HG02852 (cell line): ENCODE results near the gene DAAM2.

Source experiments
- ATAC-seq: cut with Tn5 transposase; IDR thresholded peaks from one replicate; pipeline ENCODE4 v1.9.1; 2021; ENCODE audit warnings: mild to moderate bottlenecking, moderate library complexity; ENCODE audit not compliant: unreplicated experiment

The DAAM2 gene

DNA sequence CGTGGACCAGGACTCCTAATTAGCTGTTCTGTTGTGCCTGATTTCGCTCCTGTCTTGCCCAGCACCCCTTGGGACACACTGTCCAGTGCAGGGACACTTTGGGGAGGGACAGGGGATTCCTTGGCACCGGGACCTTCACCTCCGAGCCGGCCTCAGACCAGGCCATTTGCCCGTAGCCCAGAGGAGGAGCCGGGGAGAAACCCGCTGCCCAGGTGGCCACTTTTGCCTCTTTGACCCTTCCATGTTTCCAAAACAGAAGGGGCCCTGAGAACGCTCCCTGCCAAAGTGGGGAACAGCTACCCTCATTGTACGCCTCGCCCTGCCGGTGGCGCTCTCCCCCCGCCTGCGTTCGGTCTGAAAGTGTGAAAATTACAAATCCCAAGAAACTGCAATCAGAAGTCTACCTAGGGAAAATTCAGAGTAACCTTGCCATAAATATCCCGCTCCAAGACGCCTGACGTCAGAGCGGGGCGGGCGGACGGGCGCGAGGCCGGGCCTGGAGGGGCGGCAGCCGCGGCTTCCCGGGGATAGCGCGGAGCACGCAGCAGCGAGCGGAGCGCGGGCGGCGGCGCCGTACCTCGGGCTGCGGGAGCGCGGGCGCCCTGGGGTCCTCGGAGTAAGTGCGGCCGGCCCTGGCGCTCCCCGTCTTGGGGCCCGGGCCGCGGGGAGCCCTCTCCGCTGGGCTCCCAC, at the start of gene DAAM2:
Gene DAAM2 (plus strand): TSS at position 527 of the 690 bp plus-strand sequence. CDS start 63,927 bp downstream, outside the sequence.
- ATAC-seq: no peak

DNA sequence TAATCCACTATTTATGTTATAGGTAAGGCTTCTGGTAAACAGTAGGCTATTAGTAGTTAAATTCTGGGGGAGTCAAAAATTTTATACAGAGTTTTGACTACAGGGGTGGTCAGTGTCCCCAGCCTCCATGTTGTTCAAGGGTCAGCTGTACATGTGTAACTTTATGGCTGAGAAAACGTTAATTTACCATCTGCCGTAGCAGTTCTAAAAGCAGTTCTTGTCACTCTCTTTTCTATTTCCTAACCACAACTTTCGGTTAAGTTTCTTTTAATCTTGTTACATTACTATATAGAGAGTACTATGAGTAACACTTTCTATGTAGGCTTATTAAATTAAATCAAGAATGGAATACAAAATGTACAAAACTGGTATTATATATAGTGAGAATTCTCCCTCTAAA, 45.4 kb upstream of the DAAM2 start:
- no peak for ATAC-seq

DNA sequence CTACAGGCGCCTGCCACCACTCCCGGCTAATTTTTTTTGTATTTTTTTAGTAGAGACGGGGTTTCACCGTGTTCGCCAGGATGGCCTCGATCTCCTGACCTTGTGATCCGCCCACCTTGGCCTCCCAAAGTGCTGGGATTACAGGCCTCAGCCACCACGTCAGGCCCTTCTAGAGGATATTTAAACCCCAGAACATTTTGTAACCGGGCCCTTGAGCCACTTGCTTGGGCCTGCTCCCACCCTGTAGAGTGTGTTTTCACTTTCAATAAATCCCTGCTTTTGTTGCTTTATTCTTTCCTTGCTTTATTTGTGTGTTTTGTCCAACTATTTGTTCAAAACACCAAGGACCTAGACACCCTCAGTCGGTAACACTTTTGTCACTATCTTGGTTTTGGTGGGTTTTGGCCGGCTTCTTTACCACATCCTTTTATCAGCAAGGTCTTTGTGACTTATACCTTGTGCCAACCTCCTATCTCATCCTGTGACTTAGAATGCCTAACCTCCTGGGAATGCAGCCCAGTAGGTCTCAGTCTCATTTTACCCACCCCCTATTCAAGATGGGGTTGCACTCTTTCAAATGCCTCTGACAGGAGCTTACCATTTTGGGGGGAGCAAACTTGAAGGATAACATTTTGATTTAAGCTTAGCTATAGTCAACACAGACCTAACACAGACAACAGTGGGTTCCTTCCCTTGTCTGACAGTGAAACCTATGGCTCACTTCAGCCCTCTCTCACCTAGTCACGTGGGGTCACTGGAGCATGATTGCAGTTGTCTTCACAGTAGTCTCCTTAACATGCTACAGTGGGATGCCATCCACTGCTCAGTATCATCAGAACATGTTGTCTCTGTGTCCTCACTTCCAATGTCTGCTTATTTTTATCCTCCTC, 39.1 kb upstream of the DAAM2 start:
- no peak for ATAC-seq

DNA sequence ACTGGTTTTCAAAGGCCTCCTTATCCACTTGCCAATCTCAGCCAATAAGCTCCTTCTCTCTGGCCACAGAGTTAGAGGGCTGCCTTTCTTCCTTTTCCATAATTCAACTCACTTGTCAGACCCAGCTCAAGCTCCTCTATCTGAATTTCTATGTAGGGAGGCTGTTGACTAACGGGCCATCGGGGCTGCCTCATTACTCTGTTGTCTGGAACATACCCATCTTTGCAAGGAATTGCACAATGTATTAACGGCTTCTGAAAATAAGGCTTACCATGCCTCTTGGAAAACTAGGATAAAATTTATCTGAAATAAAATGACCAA, 38.5 kb upstream of the DAAM2 start:
- no peak for ATAC-seq

DNA sequence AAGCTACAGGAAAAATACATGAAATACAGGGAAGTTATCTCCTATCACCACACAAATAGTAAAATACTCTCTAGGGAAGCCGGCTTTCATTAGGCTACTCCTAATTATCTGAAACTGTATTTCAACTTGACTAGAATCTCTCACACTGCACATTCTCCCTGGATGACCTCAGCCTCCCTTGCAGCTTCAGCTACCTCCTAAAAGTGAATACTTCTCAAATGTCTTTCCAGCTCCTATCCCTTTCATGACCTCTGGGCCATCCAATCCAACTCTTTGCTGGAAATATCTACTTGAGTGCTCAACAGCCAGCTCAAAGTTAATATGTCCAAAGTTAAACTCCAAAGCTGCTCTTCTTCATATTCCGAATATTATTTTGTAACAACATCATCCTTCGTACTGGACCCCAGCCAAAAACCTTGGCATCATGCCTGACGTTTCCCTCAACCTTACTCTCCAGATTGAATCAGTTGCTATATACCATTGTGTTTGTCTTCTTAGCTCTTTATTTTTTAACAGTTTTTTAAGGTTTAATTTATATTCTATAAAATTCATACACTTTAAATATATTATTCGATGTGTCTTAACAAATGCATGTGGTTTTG, 37.6 kb upstream of the DAAM2 start:
- no peak for ATAC-seq

DNA sequence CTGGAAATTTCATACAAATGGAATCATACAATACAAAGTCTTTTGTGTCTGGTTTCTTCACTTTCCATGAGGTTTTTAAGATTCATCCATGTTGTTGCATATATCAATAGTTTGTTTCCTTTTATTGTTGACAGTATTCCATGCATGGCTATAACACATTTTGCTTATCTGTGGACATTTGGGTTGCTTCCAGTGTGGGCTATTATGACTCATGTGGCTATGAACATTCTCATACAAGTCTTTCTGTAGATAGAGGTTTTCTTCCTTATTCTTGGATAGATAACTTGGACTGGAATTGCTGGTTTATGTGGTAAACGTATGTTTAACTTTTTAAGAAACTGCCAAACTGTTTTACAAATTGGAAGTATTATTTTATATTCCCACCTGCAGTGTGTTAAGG, 36.9 kb upstream of the DAAM2 start:
- ATAC-seq: no peak

DNA sequence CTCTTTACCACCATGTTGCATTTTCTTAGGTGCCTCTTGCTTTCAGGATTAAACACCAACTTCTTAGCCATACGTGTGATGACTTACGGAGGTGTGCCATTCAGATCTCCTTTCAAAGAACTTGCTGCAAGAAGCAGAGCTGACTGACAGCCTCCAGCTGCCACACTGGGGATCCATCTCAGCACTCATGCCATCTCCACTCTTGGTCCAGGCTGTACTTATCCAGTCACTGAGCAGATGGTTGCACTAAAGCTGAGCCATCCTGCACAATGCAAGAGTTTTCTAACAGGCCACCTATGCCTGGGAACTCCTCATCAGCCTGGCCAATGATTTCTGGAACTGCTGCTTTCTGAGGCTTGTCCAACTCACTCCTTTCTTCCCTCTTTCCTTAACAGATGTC, 35.6 kb upstream of the DAAM2 start:
- no peak for ATAC-seq

DNA sequence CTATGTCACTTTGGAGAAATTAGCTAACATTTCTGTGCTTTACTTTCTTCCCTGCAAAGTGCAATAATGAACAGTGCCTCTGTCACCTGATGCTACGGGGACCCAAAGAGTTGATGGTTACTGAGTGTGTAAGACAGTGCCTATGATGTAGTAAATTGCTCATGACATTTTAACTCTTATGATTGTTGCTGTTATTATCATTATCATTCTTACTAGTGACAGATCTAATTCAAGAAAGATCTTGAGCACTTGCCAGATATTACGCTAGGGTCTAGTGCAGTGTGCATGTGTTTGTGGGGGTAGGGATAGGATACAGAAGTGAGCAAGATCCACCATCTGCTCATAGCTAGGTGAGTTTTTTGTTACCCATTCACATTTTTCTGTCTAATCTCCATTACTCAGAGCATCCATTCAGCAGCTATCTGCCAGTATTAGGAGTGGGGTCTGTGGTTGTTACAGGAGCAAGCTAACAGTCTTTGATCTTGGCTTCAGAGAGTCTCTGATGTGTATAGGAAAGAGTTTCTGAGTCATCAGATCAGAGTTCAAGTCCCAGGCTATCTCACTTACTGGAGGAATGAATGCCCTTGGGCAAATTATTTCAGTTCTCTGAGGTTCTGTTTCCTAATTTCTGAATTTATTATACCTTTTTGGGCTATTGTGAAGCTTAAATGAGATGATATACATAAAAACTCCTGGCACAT, 33.1 kb upstream of the DAAM2 start:
- no peak for ATAC-seq

DNA sequence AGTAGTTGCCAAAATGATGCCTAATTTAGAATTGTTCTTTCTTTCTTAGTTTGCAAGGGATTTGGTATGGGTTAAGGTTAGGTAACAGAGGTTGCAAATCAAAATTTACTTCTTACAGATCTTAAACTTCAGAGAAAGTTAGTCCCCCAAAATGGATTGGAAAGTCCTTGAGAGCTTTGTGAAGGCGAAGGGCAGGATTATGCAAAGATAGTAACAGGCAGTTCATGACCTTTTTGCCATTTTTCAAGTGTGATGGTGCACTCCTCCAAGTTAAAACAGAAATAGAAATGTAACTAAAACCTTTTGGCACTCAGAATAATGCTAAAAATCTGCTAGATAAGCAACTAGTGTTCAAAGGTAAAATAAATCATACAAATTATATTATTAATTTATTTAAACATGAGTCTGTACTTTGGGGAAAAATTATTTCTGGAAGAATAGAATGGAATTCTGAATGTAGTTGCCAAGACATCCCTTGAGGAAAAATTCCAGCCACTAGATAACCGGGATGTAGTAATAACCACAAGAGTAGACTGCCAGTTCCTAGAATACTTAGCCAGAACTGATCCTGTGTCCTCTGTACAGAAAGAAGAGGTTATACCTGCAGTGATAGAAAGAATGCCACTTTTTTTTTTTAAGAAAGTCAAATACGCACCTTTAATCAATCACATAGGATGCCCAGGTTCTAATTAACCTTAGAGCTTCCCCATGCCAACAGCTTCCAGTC, 31.8 kb upstream of the DAAM2 start:
- no peak for ATAC-seq

DNA sequence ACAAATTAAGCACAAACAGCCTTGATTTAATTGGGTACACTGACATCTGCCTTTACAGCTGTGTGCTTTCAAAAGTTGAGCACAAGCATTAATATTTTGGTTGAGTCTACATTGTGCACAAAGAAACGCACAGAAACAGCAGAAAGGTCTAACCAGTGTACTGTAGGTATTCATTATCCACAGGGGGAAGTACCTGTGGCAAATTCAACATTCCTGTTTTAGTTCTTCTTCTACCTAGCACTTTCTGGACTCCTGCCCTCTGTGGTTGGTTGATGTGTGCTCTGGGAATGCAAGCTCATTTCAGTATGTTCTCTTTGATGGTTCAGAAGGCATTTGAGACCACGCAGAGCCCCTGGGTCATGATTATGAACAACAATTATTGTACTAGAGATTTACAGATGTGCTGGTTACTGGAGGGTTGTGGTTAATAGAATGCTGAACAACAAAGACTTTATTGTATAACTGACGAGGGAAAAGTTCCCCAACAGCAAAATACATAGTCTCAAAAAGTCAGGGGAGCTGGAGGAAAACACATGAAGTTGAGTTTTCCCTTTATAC, 26.6 kb upstream of the DAAM2 start:
- ATAC-seq: no peak

DNA sequence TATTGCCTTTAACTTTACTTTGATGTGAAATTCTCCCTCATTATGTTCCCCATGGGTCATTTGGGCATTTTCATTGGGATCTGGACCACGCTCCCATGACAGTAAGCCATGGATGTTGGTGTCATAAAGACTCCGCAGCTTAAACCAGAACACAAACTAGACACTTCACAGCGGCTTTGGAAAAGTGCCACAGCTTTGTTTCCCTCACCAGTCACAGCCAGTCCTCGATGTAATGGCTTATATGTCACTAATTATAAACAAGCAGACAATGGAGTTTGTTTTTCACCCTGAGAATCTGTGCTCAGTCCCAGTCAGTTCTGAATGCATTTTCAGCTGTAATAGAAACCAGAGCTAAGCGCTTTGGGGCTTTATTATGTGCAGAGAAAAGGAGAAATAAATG, 23.2 kb upstream of the DAAM2 start:
- ATAC-seq: no peak

DNA sequence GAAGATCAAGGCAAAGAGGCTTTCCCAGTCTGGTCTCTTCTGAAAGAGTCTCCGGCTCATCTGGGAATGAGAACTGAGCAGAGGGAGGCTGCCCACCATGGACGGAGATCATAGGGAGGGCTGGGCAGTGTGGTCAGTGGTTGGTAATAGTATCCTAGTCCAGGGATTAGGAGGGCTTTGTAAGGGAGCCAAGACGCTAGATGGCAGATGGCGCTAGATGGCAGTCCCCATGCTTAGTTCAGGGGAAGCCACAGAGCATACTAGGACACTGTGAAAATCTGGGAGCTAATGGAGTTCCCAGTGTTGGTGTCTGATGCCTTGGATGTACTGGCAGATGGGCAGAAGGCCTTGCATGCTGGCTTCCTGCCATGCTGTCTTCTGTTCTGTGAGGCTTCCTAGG, 21.7 kb upstream of the DAAM2 start:
- ATAC-seq: no peak

DNA sequence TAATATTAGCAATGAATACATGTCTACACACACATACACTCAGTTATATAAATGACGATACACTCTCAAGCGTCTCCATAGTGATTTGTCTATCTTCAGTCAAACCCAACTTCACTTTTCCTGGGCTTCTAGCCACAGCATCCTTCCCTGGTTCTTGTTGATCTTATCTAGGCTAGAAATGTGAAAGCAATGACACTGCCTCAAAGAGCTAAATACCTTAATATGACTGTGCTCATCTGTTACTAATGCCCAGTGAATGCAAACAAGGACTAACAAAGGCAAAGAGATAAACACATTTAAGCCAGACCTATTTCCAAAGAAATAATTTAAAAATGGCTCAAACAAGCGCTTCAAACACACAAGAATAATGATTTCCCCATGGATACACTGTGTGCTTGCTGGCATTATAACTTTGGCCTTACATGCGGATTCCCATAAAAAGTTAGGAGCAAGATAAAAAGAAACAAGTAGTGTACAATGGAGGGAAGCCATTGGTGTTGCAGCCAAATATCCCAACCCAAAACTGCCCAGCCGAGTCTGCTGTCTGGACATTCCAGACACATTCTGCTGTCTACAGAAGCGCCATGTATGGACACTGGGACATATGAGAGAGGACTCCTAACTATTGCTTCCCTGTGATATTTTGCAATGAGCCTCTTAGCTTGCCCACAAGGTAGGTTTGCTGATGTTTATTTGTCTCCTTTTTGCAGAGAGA, 19.5 kb upstream of the DAAM2 start:
- no peak for ATAC-seq

DNA sequence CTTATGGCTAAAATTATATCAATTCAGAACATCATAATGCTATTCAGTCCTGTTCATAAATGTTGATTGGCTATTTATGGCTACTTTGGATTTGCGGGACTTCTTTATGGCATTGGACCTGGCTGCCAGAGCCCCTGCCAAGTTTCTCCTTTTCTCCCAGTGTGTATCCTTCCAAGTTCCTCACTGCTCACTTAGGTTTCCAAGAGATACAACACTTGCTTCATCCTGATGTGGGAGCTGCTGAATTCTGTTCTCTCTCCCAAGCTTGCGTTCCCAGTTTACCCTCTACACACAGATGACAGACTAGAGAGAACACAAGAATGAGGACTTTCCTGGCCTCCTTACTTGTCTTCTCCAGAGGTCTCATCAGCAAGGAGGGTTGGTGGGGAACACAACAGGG, 18.4 kb upstream of the DAAM2 start:
- ATAC-seq: no peak

DNA sequence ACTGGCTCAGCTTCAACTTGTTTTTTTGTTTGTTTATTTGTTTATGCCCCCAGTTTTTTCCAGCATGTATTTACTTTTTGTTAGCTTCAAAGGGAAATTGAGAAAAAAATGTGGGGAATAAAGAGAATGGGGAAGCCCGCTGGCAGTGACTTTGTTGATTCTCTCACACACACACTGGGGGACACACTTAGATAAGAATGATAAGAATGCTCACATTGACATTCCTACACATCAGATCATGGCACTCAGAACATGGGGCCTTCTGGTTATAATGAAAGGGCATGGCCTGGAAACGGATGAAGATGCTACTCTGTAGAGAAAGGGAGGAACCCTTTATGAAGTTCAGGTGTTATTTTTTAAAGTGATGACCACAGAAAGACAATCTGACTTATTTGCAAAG, 15.6 kb upstream of the DAAM2 start:
- ATAC-seq: no peak

DNA sequence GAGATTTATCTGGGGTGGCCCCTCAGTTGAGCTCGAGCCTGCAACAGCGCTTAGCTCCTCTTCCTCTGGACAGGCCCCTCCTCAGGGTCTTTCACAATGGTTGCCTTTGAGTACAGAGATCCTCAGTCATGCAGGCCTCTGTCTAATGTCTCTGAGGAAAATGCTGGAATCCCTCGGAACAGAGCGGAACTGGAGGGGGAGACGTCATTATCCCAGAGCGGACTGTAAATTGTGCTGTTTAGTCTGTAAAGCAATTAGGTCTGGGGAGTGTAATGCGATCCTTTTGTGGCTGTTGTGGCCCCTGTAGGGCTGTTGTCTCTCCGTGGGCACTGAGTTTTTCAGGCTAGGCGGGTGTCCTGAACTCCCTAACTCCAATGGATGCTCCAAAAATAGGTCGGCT, 15.0 kb upstream of the DAAM2 start:
- no peak for ATAC-seq

DNA sequence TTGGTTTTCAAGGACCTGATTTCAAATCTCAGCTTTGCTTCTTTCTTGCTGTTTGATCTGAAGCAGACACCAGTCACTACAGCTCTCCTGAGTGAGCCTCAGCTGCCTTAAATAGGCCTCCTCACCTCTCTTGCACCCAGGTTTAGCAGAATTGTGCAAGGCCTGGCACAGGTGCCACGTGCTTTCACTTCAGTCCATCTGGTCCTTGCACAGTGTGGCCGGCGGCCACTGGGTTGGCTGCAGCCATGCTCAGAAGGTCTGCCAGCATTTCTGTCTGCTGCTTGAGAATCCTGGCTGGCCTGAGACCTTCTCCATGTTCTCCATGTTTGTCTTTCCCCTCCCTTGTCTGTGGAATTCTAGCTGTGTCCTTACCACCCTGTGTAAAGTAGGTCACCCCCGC, 14.5 kb upstream of the DAAM2 start:
- no peak for ATAC-seq

DNA sequence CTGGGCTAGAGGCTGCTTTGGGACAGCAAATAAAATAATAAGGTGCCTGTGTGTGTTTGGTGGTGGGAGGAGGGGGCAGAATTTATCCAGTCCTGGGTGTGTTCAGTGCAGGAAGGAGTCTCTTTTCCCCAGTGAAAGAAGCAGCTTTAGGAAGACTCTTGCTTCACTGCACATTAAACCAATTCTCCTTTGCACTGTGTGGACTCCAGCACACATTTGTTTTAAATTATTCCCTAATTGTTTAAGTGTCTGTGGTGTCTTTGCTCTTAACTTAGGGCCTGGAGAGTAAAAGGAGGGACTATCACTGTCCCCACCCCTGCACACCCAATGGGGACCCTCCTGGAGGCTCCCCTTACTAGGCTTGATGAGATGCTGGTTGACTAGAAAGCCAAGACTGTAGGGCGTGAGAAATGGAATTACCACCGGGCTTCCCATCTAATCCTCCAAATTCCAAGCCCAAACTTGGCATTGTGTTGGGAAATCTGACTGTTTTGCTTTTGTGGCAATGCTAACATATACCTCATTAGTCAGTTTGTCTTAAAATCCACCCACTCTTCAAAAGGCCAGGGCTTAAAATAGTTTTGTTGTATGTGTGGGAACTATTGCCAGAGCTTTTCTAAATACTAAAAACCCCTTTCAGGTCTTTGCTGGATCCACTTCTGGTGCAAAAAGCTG, 13.5 kb upstream of the DAAM2 start:
- ATAC-seq: no peak

DNA sequence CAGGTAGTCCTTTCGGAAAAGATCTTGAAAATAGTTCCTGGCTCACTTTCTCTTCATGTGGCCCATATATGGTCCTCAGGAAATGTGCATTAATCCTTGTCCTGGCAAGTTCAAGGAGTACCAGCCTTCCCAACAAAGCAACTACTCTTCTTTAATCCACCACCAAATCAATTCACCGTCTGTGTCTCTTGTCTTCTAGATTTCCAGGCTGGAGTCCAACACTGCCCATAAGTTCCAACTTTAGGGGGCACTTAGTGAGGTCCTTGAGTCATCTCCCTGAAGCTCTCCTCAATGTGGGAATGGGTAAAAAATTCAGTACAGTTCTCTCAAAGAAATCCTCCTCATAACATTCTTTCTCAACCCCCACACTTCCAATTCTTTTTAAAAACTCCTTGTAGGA, 6.9 kb upstream of the DAAM2 start:
- no peak for ATAC-seq
